ENCODE data around the gene NPHS1.
A peak's percentile ranks its signal among the peaks of the same experiment; 100 is the strongest.

Gene NPHS1

GRCh38 chr19:35885904-35886303 is 33.6 kb upstream of the NPHS1 start (continued):
- no peak for TF ChIP-seq ZNF514 (tag by site-specific recombination; IDR thresholded peaks at IDR 0.05)

GRCh38 chr19:35885225-35885738 is 33.0 kb upstream of the NPHS1 start:
- POLR2A ChIA-PET: interaction anchor here (0.6 to 4.4 kb wide), 3 partner anchors 16 to 123 kb away, joined by 3 to 23 read pairs (median 4); no protein-coding TSS in a partner anchor
- CTCF ChIA-PET: interaction anchor here (0.6 to 8.8 kb wide), 4 partner anchors 9 to 143 kb away, joined by 3 to 185 read pairs (median 4); partner anchors contain the start of gene IGFLR1
- Histone ChIP-seq H3K4me1 (ENCODE audit: control insufficient read depth, insufficient read depth, low read length) (no peaks in the 10 kb centered on the region), H3K9me3 (ENCODE audit: control insufficient read depth, insufficient read depth, low read depth, low read length) (no peaks in the 10 kb centered on the region; the same call in 1 of the 2 replicates), H3K27ac (ENCODE audit: extremely low read depth, low read depth, low read length) (no peak overlapping the region), H3K4me3 (ENCODE audit: low read depth, low read length) (no peak overlapping the region), H3K36me3 (ENCODE audit: control insufficient read depth in 2 of 2, insufficient read depth in 1 of 2, low read length in 2 of 2) (peaks cover 28 to 33% of the 10 kb centered on the region in 2 experiments)
- TF ChIP-seq BCL11B (tag by site-specific recombination; IDR thresholded peaks at IDR 0.05; ENCODE audit: low read depth): no peak
- TF ChIP-seq ZNF433 (tag by site-specific recombination; IDR thresholded peaks at IDR 0.05; ENCODE audit: low read depth): no peak
- no peak for TF ChIP-seq ZNF239 (tag by site-specific recombination; IDR thresholded peaks at IDR 0.05)
- no peak for TF ChIP-seq ZNF629 (tag by site-specific recombination; IDR thresholded peaks at IDR 0.05)
- no peak for TF ChIP-seq ZNF391 (tag by site-specific recombination; IDR thresholded peaks at IDR 0.05; ENCODE audit: borderline replicate concordance, low read depth)
- no peak for TF ChIP-seq ZNF600 (tag by site-specific recombination; IDR thresholded peaks at IDR 0.05)
- no peak for TF ChIP-seq SP2 (tag by site-specific recombination; IDR thresholded peaks at IDR 0.05)
- no peak for TF ChIP-seq ZNF513 (tag by site-specific recombination; IDR thresholded peaks at IDR 0.05)

- CTCF ChIA-PET: interaction anchor here (0.5 to 8.8 kb wide), 14 partner anchors 9 to 1172 kb away, joined by 3 to 185 read pairs (median 4); no protein-coding TSS in a partner anchor
- peaks cover 18 to 19% of the 10 kb centered on the region in 2 experiments for H3K36me3 ChIP-seq (ENCODE audit: control insufficient read depth in 2 of 2, insufficient read depth in 1 of 2, low read length in 2 of 2)
- no peaks in the 10 kb centered on the region; the same call in 1 of the 2 replicates for H3K9me3 ChIP-seq (ENCODE audit: control insufficient read depth, insufficient read depth, low read depth, low read length)
- H3K27ac ChIP-seq (ENCODE audit: extremely low read depth, low read depth, low read length): no peak overlapping the region; the same call in 1 of the 2 replicates
- H3K4me3 ChIP-seq (ENCODE audit: low read depth, low read length): no peak overlapping the region
- peaks cover 7% of the 10 kb centered on the region for H3K4me1 ChIP-seq (ENCODE audit: control insufficient read depth, insufficient read depth, low read length)
- POLR2A ChIA-PET: interaction anchor here (0.7 to 4.4 kb wide), 7 partner anchors 9 to 528 kb away, joined by 3 to 23 read pairs (median 6); partner anchors contain the start of genes APLP1 and NFKBID
- TF ChIP-seq ZEB2 (tag by site-specific recombination; IDR thresholded peaks at IDR 0.05) (peak; percentile 48; the same call in 1 of the 2 replicates), ZNF423 (tag by site-specific recombination; IDR thresholded peaks at IDR 0.05) (no peak)
Measured at GRCh38 chr19:35883882-35884281, 31.6 kb upstream of the NPHS1 start.

GRCh38 chr19:35882114-35882832 is 30.0 kb upstream of the NPHS1 start:
- POLR2A ChIA-PET: interaction anchor here (1.0 to 4.4 kb wide), 2 partner anchors 12 to 49 kb away, joined by 3 to 23 read pairs; no protein-coding TSS in a partner anchor
- CTCF ChIA-PET: interaction anchor here (0.5 to 8.8 kb wide), 35 partner anchors 10 to 1113 kb away, joined by 3 to 185 read pairs (median 5); partner anchors contain the start of gene SYNE4
- Histone ChIP-seq H3K4me3 (ENCODE audit: low read depth, low read length) (no peak overlapping the region), H3K27ac (ENCODE audit: extremely low read depth, low read depth, low read length) (no peak overlapping the region), H3K36me3 (ENCODE audit: control insufficient read depth in 2 of 2, insufficient read depth in 1 of 2, low read length in 2 of 2) (peaks cover 6 to 9% of the 10 kb centered on the region in 2 experiments; a peak in 2 of 3 replicates), H3K9me3 (ENCODE audit: control insufficient read depth, insufficient read depth, low read depth, low read length) (no peaks in the 10 kb centered on the region; the same call in 1 of the 2 replicates), H3K4me1 (ENCODE audit: control insufficient read depth, insufficient read depth, low read length) (peaks cover 7% of the 10 kb centered on the region)
- TF ChIP-seq ZNF426 (tag by site-specific recombination; IDR thresholded peaks at IDR 0.05): peak; percentile 100
- peak; percentile 98 for TF ChIP-seq ZNF580 (tag by site-specific recombination; IDR thresholded peaks at IDR 0.05)
- no peak for TF ChIP-seq ZNF785 (tag by site-specific recombination; IDR thresholded peaks at IDR 0.05)
- TF ChIP-seq ZBTB21 (tag by site-specific recombination; IDR thresholded peaks at IDR 0.05): peak; percentile 96
- peak; percentile 97; the same call in 1 of the 2 replicates for TF ChIP-seq GLI2 (tag by site-specific recombination; IDR thresholded peaks at IDR 0.05; ENCODE audit: borderline replicate concordance, low read depth)
- peak; percentile 92 for TF ChIP-seq ZNF223 (tag by site-specific recombination; IDR thresholded peaks at IDR 0.05)
- TF ChIP-seq ZBTB1 (tag by site-specific recombination; IDR thresholded peaks at IDR 0.05): peak; percentile 99
- no peak for TF ChIP-seq PRDM6 (tag by site-specific recombination; IDR thresholded peaks at IDR 0.05)
- TF ChIP-seq ZFP37 (tag by site-specific recombination; IDR thresholded peaks at IDR 0.05): peak; percentile 100
- TF ChIP-seq ZNF561 (tag by site-specific recombination; IDR thresholded peaks at IDR 0.05; ENCODE audit: borderline replicate concordance): no peak
- peak; percentile 95 for TF ChIP-seq ZNF629 (tag by site-specific recombination; IDR thresholded peaks at IDR 0.05)
- TF ChIP-seq BCL11B (tag by site-specific recombination; IDR thresholded peaks at IDR 0.05; ENCODE audit: low read depth): peak; percentile 90; the same call in 1 of the 2 replicates
- TF ChIP-seq KLF16 (tag by site-specific recombination; IDR thresholded peaks at IDR 0.05): peak; percentile 37; the same call in 1 of the 2 replicates
- peak; percentile 83 for TF ChIP-seq ZNF692 (tag by site-specific recombination; IDR thresholded peaks at IDR 0.05)

Data from HEK293 (cell line).